ENCODE data around the gene ENKD1. TPM values are rescaled to one million over a fixed set of nuclear protein-coding genes. Genes with fewer than 3 reads are reported as not detected.

ENKD1 gene
- total and polyA plus RNA-seq, 2 experiments from 2014 or later: 11.6 to 11.8 TPM

- Histone ChIP-seq H3K4me3 (no peak overlapping the region), H3K4me1 (ENCODE audit: insufficient read depth) (peaks cover 22% of the 10 kb centered on the region), H3K36me3 (ENCODE audit: insufficient read depth) (no peaks in the 10 kb centered on the region), H3K27ac (ENCODE audit: low read depth) (no peak overlapping the region), H4K20me1 (replicated peaks; ENCODE audit: insufficient read depth) (peaks cover 10% of the 10 kb centered on the region; the same call in 1 of the 2 replicates), H3K9me2 (ENCODE audit: insufficient read depth) (no peaks in the 10 kb centered on the region), H2AFZ (no peak overlapping the region), H3F3A (replicated peaks; ENCODE audit: low read depth) (peaks cover 8% of the 10 kb centered on the region; the same call in 1 of the 2 replicates), H3K27me3 (ENCODE audit: insufficient read depth) (no peaks in the 10 kb centered on the region), H3K79me2 (replicated peaks; ENCODE audit: insufficient read depth) (peaks cover 96% of the 10 kb centered on the region), H3K4me2 (no peak overlapping the region)
- DNase-seq (ENCODE audit: low spot score) (no peak), ATAC-seq (no peak)
- no peaks in the 10 kb centered on the region for H3K9me3 Mint-ChIP-seq
- TF ChIP-seq EZH2 (IDR thresholded peaks at IDR 0.05; ENCODE audit: low read depth, unreplicated experiment) (no peak), ZNF114 (CRISPR knock-in tag; IDR thresholded peaks at IDR 0.05) (no peak), EZH2phosphoT487 (IDR thresholded peaks at IDR 0.05; ENCODE audit: unreplicated experiment) (no peak), NANOG (IDR thresholded peaks at IDR 0.05; ENCODE audit: borderline replicate concordance) (no peak), POLR2AphosphoS5 (IDR thresholded peaks at IDR 0.05; ENCODE audit: low read depth) (no peak), CREB1 (CRISPR knock-in tag; IDR thresholded peaks at IDR 0.05; ENCODE audit: low read depth) (no peak), REST (IDR thresholded peaks at IDR 0.05; ENCODE audit: unreplicated experiment) (no peak)
- TF ChIP-seq, protein P1, sequence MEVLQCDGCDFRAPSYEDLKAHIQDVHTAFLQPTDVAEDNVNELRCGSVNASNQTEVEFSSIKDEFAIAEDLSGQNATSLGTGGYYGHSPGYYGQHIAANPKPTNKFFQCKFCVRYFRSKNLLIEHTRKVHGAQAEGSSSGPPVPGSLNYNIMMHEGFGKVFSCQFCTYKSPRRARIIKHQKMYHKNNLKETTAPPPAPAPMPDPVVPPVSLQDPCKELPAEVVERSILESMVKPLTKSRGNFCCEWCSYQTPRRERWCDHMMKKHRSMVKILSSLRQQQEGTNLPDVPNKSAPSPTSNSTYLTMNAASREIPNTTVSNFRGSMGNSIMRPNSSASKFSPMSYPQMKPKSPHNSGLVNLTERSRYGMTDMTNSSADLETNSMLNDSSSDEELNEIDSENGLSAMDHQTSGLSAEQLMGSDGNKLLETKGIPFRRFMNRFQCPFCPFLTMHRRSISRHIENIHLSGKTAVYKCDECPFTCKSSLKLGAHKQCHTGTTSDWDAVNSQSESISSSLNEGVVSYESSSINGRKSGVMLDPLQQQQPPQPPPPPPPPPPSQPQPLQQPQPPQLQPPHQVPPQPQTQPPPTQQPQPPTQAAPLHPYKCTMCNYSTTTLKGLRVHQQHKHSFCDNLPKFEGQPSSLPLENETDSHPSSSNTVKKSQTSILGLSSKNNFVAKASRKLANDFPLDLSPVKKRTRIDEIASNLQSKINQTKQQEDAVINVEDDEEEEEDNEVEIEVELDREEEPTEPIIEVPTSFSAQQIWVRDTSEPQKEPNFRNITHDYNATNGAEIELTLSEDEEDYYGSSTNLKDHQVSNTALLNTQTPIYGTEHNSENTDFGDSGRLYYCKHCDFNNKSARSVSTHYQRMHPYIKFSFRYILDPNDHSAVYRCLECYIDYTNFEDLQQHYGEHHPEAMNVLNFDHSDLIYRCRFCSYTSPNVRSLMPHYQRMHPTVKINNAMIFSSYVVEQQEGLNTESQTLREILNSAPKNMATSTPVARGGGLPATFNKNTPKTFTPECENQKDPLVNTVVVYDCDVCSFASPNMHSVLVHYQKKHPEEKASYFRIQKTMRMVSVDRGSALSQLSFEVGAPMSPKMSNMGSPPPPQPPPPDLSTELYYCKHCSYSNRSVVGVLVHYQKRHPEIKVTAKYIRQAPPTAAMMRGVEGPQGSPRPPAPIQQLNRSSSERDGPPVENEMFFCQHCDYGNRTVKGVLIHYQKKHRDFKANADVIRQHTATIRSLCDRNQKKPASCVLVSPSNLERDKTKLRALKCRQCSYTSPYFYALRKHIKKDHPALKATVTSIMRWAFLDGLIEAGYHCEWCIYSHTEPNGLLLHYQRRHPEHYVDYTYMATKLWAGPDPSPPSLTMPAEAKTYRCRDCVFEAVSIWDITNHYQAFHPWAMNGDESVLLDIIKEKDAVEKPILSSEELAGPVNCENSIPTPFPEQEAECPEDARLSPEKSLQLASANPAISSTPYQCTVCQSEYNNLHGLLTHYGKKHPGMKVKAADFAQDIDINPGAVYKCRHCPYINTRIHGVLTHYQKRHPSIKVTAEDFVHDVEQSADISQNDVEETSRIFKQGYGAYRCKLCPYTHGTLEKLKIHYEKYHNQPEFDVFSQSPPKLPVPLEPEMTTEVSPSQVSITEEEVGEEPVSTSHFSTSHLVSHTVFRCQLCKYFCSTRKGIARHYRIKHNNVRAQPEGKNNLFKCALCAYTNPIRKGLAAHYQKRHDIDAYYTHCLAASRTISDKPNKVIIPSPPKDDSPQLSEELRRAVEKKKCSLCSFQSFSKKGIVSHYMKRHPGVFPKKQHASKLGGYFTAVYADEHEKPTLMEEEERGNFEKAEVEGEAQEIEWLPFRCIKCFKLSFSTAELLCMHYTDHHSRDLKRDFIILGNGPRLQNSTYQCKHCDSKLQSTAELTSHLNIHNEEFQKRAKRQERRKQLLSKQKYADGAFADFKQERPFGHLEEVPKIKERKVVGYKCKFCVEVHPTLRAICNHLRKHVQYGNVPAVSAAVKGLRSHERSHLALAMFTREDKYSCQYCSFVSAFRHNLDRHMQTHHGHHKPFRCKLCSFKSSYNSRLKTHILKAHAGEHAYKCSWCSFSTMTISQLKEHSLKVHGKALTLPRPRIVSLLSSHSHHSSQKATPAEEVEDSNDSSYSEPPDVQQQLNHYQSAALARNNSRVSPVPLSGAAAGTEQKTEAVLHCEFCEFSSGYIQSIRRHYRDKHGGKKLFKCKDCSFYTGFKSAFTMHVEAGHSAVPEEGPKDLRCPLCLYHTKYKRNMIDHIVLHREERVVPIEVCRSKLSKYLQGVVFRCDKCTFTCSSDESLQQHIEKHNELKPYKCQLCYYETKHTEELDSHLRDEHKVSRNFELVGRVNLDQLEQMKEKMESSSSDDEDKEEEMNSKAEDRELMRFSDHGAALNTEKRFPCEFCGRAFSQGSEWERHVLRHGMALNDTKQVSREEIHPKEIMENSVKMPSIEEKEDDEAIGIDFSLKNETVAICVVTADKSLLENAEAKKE (CRISPR knock-in tag; IDR thresholded peaks at IDR 0.05): no peak
- H3K4me1 Mint-ChIP-seq: peaks cover 20% of the 10 kb centered on the region
- H3K27me3 Mint-ChIP-seq (ENCODE audit: insufficient read depth, low read depth, poor library complexity): peaks cover 3% of the 10 kb centered on the region
- H3K4me3 Mint-ChIP-seq: no peak overlapping the region
- no peak overlapping the region for H3K27ac Mint-ChIP-seq
- no peaks in the 10 kb centered on the region; the same call in 2 of the 3 replicates for H3K36me3 Mint-ChIP-seq (ENCODE audit: low read depth)
Observed at GRCh38 chr16:67707210-67707609, 40.7 kb upstream of the ENKD1 start.

Measured in GM23338 (cell line).